Naive B cell (primary cell): ENCODE measurements around the gene MGAT4A. TPM values are rescaled to one million over a fixed set of nuclear protein-coding genes. Genes with fewer than 3 reads are reported as not detected.

Experiments used
- ATAC-seq, 2 donors: fragments of 150-1000 bp; cut with Tn5 transposase; 2 replicates each; pipeline ENCODE4 v1.10.0; 2021; ENCODE audit warnings: low read depth in 2 of 2, mild to moderate bottlenecking in 2 of 2, moderate library complexity in 2 of 2
- DNase-seq: peaks from one replicate; pipeline ENCODE4 v3.0.0; 2022
- H3K27ac Mint-ChIP-seq, 6 donors: one replicate each; pipeline ENCODE4 v1.8.0; 2020 to 2022; ENCODE audit warnings: mild to moderate bottlenecking in 6 of 6, mixed read lengths in 6 of 6, moderate library complexity in 5 of 6, inconsistent platforms in 2 of 6
- H3K27me3 Mint-ChIP-seq, 3 donors: one replicate each; pipeline ENCODE4 v1.8.0; 2021 to 2022; ENCODE audit warnings: mixed read lengths in 3 of 3, mild to moderate bottlenecking in 1 of 3
- H3K36me3 Mint-ChIP-seq, 2 donors: one replicate each; pipeline ENCODE4 v1.8.0; 2020 to 2022; ENCODE audit warnings: mixed read lengths in 2 of 2, inconsistent platforms in 1 of 2, mild to moderate bottlenecking in 1 of 2
- H3K4me1 Mint-ChIP-seq, 3 donors: one replicate each; pipeline ENCODE4 v1.8.0; 2020 to 2022; ENCODE audit warnings: mixed read lengths in 3 of 3, inconsistent platforms in 1 of 3, mild to moderate bottlenecking in 1 of 3, moderate library complexity in 1 of 3
- H3K4me3 Mint-ChIP-seq, 8 donors: one replicate each; pipeline ENCODE4 v1.8.0; 2020 to 2022; ENCODE audit warnings: mild to moderate bottlenecking in 8 of 8, mixed read lengths in 8 of 8, moderate library complexity in 8 of 8, inconsistent platforms in 2 of 8
- H3K9me3 Mint-ChIP-seq, 7 donors: one replicate each; pipeline ENCODE4 v1.8.0; 2020 to 2022; ENCODE audit warnings: mixed read lengths in 7 of 7, mild to moderate bottlenecking in 5 of 7, inconsistent platforms in 2 of 7, moderate library complexity in 1 of 7
- polyA plus RNA-seq, 6 donors: library from polyadenylated mRNA; unstranded; fragments of 300-500 nt; fragmentation: Illumina TruSeq; gene quantifications; one replicate each; pipeline ENCODE4 v1.2.3, GENCODE V29; 2021; ENCODE audit warnings: low read depth in 6 of 6

Gene MGAT4A
- polyA plus RNA-seq, 6 donors from 2014 or later: 13.7 to 47.2 (median 21.6) TPM

DNA sequence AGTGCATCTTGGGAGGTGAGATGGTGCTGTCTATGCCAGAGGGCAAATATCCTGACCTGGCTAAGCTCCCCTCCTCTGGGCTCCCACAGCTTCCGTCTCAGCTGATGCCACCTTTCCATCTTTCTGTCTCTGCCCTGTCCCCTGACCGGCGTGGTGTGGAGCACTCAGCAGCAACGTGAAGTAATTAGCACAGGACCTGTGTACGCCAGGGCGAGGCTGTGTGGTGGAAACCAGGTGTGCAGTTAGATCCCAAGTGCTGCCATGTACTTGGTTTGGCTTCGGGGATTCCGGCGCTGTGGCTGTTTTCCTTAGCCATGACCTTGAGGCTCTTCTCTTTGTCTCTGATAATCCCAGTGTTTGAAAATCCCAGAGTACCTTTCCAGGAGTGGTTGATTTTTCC is 159.1 kb downstream of the MGAT4A start:
- no peak for DNase-seq
- Mint-ChIP-seq H3K9me3 (no peaks in the 10 kb centered on the region), H3K36me3 (peaks cover 0 to 10% of the 10 kb centered on the region in 2 donors), H3K27me3 (no peaks in the 10 kb centered on the region), H3K4me3 (no peak overlapping the region), H3K4me1 (peaks cover 0 to 4% (median 4%) of the 10 kb centered on the region in 3 donors), H3K27ac (no peak overlapping the region)
- no peak for ATAC-seq

DNA sequence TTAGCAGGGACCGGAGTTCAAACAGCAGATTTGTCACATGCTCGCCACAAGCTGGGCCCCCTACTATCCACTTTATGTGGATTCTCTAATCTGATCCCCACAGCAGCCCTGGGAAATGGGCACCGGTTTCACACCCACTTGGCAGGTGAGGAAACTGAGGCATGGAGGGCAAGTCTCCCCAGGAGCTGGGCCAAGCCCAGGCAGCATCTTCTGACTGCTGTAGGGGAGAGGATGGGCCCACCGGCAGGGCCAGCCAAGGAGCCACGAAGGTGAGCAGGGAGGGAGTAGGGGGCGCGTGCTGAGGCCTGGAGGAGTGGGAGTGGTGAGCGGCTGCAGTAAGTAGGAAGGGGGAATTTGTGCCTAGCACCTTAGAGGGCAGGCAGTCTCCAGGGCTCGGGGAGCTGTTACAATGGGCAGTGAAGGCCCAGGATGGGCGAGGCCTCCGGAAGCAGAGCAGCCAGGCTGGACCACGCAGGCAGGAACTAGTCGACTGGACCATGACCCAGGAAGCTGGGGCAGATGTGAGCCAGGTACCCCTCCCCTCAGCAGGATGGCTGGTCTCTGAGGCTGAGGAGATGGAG is 159.7 kb downstream of the MGAT4A start:
- Mint-ChIP-seq H3K4me3 (no peak overlapping the region), H3K36me3 (peaks cover 0 to 16% of the 10 kb centered on the region in 2 donors), H3K4me1 (peaks cover 0 to 4% (median 4%) of the 10 kb centered on the region in 3 donors), H3K9me3 (no peaks in the 10 kb centered on the region), H3K27me3 (no peaks in the 10 kb centered on the region), H3K27ac (no peak overlapping the region)
- DNase-seq (no peak), ATAC-seq (no peak)

DNA sequence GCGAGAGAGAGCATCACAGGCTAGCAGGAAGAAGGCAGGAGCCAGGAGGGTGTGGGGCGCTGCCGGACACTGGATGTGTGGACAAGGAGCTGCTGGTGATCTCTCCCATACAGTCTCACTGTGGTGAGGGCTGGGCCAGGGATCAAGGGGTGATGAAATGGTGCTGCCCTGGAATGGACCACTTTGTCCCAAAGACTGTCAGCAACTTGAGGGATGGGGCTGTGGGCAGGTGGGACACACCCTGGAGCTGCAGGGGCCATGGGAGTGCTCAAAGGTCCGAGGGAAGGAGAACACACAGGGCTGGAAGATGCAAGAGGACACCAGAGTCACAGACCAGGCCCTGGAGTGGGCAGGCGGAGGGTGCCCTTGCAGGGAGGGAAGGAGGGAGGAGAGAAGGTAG is 160.6 kb downstream of the MGAT4A start:
- peaks cover 2 to 20% of the 10 kb centered on the region in 2 donors for H3K36me3 Mint-ChIP-seq
- peak overlapping the region in 1 of 8 donors; percentile 39 for H3K4me3 Mint-ChIP-seq
- no peaks in the 10 kb centered on the region for H3K9me3 Mint-ChIP-seq
- H3K27me3 Mint-ChIP-seq: no peaks in the 10 kb centered on the region
- peaks cover 0 to 4% (median 4%) of the 10 kb centered on the region in 3 donors for H3K4me1 Mint-ChIP-seq
- no peak for ATAC-seq
- no peak for DNase-seq
- H3K27ac Mint-ChIP-seq: peak overlapping the region in 1 of 6 donors; percentile 97

DNA sequence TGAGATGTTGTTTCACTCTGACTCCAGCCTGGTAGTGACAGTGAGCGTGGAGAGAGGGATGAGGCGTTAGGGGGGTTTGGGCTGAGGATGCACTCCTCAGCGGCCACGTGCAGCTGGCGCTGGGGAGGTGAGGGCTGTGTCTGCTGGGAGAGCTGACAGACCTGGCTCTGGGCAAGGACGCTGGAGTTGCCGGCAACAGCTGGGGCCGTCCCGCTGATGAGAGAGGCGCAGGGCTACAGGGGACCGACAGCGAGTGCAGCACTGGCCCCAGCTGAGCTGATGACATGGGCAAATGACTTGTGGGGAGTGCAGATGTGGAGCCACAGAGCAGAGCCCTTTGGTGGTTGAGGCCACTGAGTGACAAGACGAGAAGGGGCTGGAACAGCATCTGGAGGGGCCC is 161.0 kb downstream of the MGAT4A start:
- peak overlapping the region in 1 of 8 donors; percentile 39 for H3K4me3 Mint-ChIP-seq
- no peaks in the 10 kb centered on the region for H3K9me3 Mint-ChIP-seq
- peaks cover 4 to 20% of the 10 kb centered on the region in 2 donors for H3K36me3 Mint-ChIP-seq
- H3K27me3 Mint-ChIP-seq: no peaks in the 10 kb centered on the region
- no peak for ATAC-seq
- peaks cover 0 to 4% (median 4%) of the 10 kb centered on the region in 3 donors for H3K4me1 Mint-ChIP-seq
- peak overlapping the region in 1 of 6 donors; percentile 97 for H3K27ac Mint-ChIP-seq
- DNase-seq: no peak

DNA sequence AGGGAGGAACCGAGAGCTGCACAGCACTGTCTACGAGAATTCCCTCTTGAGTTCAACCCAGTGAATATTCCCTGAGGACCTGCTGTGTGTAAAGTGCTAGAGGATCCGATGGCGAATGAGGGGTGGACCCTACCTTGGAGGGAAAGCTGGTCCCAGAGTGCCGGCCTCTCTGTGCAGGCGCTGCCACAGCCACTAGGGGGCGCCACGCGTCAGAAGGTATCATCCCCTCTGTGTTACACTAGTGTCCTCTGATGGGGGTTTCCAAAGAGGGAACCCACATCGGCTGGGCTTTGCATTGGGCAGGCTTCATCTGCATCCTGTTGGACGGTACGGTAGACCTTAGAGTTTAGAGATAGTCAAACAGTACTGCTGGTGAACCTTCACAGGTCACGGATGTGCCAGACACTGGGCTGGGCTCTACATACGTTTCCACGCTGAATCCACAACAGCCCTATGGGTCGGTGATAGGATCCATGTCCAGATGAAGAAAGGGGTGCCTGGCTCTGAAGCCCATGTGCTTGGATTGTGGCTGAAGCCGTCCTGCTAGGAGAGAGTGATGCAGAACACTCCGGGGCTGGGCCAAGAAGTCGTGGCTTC is 161.6 kb downstream of the MGAT4A start:
- peak; percentile 37 for DNase-seq
- no peak overlapping the region for H3K27ac Mint-ChIP-seq
- H3K27me3 Mint-ChIP-seq: no peaks in the 10 kb centered on the region
- no peaks in the 10 kb centered on the region for H3K9me3 Mint-ChIP-seq
- ATAC-seq: peak; percentile 75 to 79
- no peak overlapping the region for H3K4me3 Mint-ChIP-seq
- peaks cover 0 to 4% (median 4%) of the 10 kb centered on the region in 3 donors for H3K4me1 Mint-ChIP-seq
- peaks cover 4 to 20% of the 10 kb centered on the region in 2 donors for H3K36me3 Mint-ChIP-seq

Other genes starting within 250 kb of the MGAT4A start
- 10 to 100 TPM; 27.4 to 40.5 (median 36.0) TPM for gene COA5, start 122.6 kb downstream of the MGAT4A start, polyA plus RNA-seq
- 10 to 100 TPM; 36.8 to 71.5 (median 49.7) TPM for gene UNC50, start 122.5 kb downstream of the MGAT4A start, polyA plus RNA-seq
- not detected for gene CRACDL, start 205.1 kb upstream of the MGAT4A start, polyA plus RNA-seq